Loucy (cell line): Measurements from ENCODE around the gene LINC01488.

Experiments used
- H2AFZ ChIP-seq: fragments of 200-600 bp; sonication (generic); 2 replicates; pipeline ENCODE4 v1.6.0; 2016; ENCODE audit warnings: antibody characterized with exemption, mild to moderate bottlenecking, low read length, moderate library complexity
- H3F3A ChIP-seq: fragments of 200-600 bp; 2 replicates; pipeline ENCODE4 v1.6.0; 2016; ENCODE audit warnings: antibody characterized with exemption, low read depth, mild to moderate bottlenecking
- H3K27me3 ChIP-seq: fragments of 200-600 bp; sonication (generic); 2 replicates; pipeline ENCODE4 v1.6.1; 2014; ENCODE audit warnings: low read length, mild to moderate bottlenecking; ENCODE audit not compliant: insufficient read depth, poor library complexity, severe bottlenecking
- H3K36me3 ChIP-seq: fragments of 200-600 bp; sonication (generic); 2 replicates; pipeline ENCODE4 v1.6.1; 2016; ENCODE audit warnings: low read length; ENCODE audit not compliant: insufficient read depth
- H3K4me1 ChIP-seq: fragments of 200-600 bp; sonication (generic); 2 replicates; pipeline ENCODE4 v1.5.1; 2014; ENCODE audit warnings: low read length, mild to moderate bottlenecking; ENCODE audit not compliant: insufficient read depth, poor library complexity, severe bottlenecking
- H3K4me2 ChIP-seq: fragments of 200-600 bp; sonication (generic); 2 replicates; pipeline ENCODE4 v1.6.0; 2014; ENCODE audit warnings: antibody characterized with exemption, low read length, low read depth, mild to moderate bottlenecking; ENCODE audit not compliant: poor library complexity, severe bottlenecking
- H3K4me3 ChIP-seq: fragments of 200-600 bp; sonication (generic); 2 replicates; pipeline ENCODE4 v1.5.1; 2014; ENCODE audit warnings: low read length, mild to moderate bottlenecking, mixed read lengths; ENCODE audit not compliant: poor library complexity, severe bottlenecking
- H3K79me2 ChIP-seq: fragments of 200-600 bp; sonication (generic); 2 replicates; pipeline ENCODE4 v1.6.1; 2014; ENCODE audit warnings: low read length; ENCODE audit not compliant: insufficient read depth
- H3K9ac ChIP-seq: fragments of 200-600 bp; sonication (generic); 2 replicates; pipeline ENCODE4 v1.6.0; 2014; ENCODE audit warnings: mild to moderate bottlenecking, low read depth, low read length, moderate library complexity; ENCODE audit not compliant: poor library complexity, severe bottlenecking
- H3K9me2 ChIP-seq: fragments of 200-600 bp; sonication (generic); replicated peaks from 2 replicates; pipeline ENCODE4 v1.6.1; 2016; ENCODE audit warnings: low read depth, low read length, mixed read lengths
- H3K9me3 ChIP-seq: fragments of 200-600 bp; sonication (generic); 2 replicates; pipeline ENCODE4 v1.6.1; 2014; ENCODE audit warnings: mild to moderate bottlenecking, antibody characterized with exemption, low read length, low read depth; ENCODE audit not compliant: insufficient read depth
- H4K20me1 ChIP-seq: fragments of 200-600 bp; sonication (generic); 2 replicates; pipeline ENCODE4 v1.6.0; 2014; ENCODE audit warnings: antibody characterized with exemption, low read length, mild to moderate bottlenecking; ENCODE audit not compliant: insufficient read depth, poor library complexity, severe bottlenecking
- EZH2phosphoT487 ChIP-seq: fragments of 200-600 bp; IDR thresholded peaks from 2 replicates; pipeline ENCODE4 v1.6.1; 2018; ENCODE audit warnings: antibody characterized with exemption, mild to moderate bottlenecking, moderate library complexity, borderline replicate concordance
- TF ChIP-seq, protein P1 (sequence below): fragments of 200-600 bp; sonication (generic); conservative IDR thresholded peaks from 2 replicates; pipeline ENCODE4 v1.5.1; 2014; ENCODE audit warnings: mild to moderate bottlenecking, antibody characterized with exemption, low read length

LINC01488 gene

DNA sequence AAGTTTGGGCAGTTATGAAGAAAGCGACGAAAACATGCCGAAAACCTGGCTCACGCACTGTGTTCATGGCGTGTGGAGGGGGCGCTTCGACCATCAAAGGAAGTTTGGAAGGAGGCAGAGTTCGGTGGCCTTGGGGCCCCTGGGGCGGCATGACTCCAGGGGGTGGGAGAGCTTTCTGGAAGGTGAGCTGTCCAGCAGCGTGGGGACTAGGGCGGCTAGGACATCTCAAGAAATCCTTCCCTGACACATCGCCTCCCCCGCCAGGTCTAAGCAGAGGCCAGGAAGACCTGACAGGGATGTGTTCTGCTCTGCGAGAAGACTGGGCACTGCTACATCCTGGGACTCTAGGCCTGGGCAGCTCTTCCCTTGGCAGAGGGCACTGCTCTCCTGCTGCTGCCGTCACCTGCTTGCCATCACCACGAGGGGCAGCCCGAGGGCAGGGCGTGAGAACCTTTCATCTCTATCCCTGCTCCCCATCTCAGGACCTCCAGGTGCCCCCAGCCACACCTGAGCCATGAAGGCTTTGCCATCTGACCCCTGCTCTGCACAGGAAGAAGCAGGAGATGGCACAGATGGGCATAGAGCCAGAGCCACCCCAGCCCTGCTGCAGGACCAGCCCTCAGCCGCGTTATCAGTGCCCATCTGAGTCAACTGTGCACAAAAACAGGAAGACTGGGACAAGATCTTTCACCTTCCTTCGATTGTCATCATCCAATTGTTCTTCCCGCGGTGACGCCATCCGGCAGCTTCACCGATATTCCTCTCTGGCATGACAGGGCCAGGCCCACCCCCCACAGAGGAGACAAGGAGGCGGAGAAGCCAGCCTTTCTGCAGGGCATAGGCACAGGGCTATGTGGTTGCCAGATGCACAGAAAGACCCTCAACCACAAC is 12.7 kb downstream of the LINC01488 start:
- TF ChIP-seq, protein P1, sequence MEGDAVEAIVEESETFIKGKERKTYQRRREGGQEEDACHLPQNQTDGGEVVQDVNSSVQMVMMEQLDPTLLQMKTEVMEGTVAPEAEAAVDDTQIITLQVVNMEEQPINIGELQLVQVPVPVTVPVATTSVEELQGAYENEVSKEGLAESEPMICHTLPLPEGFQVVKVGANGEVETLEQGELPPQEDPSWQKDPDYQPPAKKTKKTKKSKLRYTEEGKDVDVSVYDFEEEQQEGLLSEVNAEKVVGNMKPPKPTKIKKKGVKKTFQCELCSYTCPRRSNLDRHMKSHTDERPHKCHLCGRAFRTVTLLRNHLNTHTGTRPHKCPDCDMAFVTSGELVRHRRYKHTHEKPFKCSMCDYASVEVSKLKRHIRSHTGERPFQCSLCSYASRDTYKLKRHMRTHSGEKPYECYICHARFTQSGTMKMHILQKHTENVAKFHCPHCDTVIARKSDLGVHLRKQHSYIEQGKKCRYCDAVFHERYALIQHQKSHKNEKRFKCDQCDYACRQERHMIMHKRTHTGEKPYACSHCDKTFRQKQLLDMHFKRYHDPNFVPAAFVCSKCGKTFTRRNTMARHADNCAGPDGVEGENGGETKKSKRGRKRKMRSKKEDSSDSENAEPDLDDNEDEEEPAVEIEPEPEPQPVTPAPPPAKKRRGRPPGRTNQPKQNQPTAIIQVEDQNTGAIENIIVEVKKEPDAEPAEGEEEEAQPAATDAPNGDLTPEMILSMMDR = no peak
- no peak for TF ChIP-seq EZH2phosphoT487
- no peaks in the 10 kb centered on the region for H3K9me3 ChIP-seq
- no peaks in the 10 kb centered on the region for H4K20me1 ChIP-seq
- no peaks in the 10 kb centered on the region for H3K27me3 ChIP-seq
- no peak overlapping the region for H3K9ac ChIP-seq
- H3K4me3 ChIP-seq = no peak overlapping the region
- H3K79me2 ChIP-seq = no peaks in the 10 kb centered on the region
- no peak overlapping the region for H3K4me2 ChIP-seq
- no peak overlapping the region for H2AFZ ChIP-seq
- H3K36me3 ChIP-seq = no peaks in the 10 kb centered on the region
- H3K4me1 ChIP-seq = no peaks in the 10 kb centered on the region
- no peaks in the 10 kb centered on the region for H3F3A ChIP-seq
- no peaks in the 10 kb centered on the region for H3K9me2 ChIP-seq

DNA sequence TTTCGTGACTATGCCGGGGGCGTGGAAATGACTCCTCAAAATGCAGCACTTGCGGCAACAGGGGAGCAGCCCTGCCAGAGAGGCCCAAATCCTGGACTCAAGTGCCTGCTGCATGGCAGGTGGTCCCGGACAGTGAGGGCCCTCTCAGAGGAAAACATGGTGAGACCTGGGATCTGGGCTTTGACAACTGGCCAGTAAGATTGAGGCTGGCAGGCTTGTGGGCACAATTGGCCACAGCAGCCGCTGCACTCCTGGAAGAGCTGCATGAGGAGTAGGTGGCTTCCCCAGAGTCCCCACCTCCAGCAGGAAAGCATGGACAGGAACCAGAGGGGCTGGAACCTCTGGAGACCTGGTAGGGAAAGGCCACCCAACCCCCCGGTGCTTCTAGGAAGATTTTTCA is 13.4 kb downstream of the LINC01488 start:
- Histone ChIP-seq H2AFZ (no peak overlapping the region), H3K9me3 (no peaks in the 10 kb centered on the region), H3K9ac (no peak overlapping the region), H3K27me3 (no peaks in the 10 kb centered on the region), H3F3A (no peaks in the 10 kb centered on the region), H3K4me2 (no peak overlapping the region), H3K36me3 (no peaks in the 10 kb centered on the region), H3K79me2 (no peaks in the 10 kb centered on the region), H3K4me3 (no peak overlapping the region), H4K20me1 (no peaks in the 10 kb centered on the region), H3K4me1 (no peaks in the 10 kb centered on the region), H3K9me2 (no peaks in the 10 kb centered on the region)
- TF ChIP-seq, protein P1 = no peak
- no peak for TF ChIP-seq EZH2phosphoT487

DNA sequence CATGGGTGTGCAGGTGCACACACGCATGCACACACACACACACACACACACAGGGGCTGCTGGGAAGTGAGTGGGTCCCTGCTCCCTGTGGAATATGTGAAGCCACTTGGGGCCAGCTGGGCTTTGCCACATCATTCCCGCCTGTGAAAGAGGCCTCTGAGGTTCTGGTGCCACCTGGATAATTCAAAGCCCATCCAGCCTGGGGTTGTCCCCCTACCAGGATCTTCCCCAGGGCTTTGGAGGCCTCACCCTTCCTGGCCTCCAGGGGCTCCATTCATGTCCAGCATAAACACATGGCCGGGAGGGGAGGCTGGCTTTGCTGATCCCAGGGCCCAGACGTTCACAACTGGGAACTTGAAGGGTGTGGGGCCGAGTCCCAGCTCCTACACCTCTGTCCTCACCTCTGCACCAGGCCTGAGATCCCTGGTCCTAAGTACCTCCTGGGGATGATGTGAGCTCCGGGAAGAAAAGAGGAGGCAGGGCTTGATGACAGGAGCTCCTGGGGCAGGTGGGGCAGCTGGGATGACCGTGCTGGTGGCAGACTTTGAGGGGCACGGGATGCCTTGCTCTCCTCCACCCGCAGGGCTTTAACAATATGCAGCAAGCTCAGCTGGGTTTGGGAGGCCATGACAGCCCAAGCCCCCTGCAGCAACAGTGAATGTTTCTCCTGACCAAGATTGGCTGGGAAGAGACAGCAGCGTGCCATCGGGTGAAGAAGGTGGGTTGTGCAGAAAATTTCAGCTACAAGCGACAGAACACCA is 14.2 kb downstream of the LINC01488 start:
- H3K36me3 ChIP-seq = no peaks in the 10 kb centered on the region
- no peak overlapping the region for H3K4me3 ChIP-seq

More for the DNA sequence above, 14.2 kb downstream of the LINC01488 start:
- no peaks in the 10 kb centered on the region for H3K9me3 ChIP-seq
- H3F3A ChIP-seq = no peaks in the 10 kb centered on the region
- no peak overlapping the region for H3K9ac ChIP-seq
- no peaks in the 10 kb centered on the region for H3K9me2 ChIP-seq
- TF ChIP-seq, protein P1 = no peak
- TF ChIP-seq EZH2phosphoT487 = no peak
- no peaks in the 10 kb centered on the region for H3K4me1 ChIP-seq
- H4K20me1 ChIP-seq = no peaks in the 10 kb centered on the region
- no peaks in the 10 kb centered on the region for H3K79me2 ChIP-seq
- no peak overlapping the region for H3K4me2 ChIP-seq
- no peak overlapping the region for H2AFZ ChIP-seq
- H3K27me3 ChIP-seq = no peaks in the 10 kb centered on the region
